Measurements from ENCODE around the gene SEMA3D. TPM values are rescaled to one million over a fixed set of nuclear protein-coding genes. Genes with fewer than 3 reads are reported as not detected.

The SEMA3D gene
- total RNA-seq, 1 donor from 2014 or later: 0.35 TPM

- no peak overlapping the region for H3K4me3 ChIP-seq (ENCODE audit: low read depth, low read length)
- DNase-seq (ENCODE audit: low read depth): no peak
- TF ChIP-seq, protein P1, sequence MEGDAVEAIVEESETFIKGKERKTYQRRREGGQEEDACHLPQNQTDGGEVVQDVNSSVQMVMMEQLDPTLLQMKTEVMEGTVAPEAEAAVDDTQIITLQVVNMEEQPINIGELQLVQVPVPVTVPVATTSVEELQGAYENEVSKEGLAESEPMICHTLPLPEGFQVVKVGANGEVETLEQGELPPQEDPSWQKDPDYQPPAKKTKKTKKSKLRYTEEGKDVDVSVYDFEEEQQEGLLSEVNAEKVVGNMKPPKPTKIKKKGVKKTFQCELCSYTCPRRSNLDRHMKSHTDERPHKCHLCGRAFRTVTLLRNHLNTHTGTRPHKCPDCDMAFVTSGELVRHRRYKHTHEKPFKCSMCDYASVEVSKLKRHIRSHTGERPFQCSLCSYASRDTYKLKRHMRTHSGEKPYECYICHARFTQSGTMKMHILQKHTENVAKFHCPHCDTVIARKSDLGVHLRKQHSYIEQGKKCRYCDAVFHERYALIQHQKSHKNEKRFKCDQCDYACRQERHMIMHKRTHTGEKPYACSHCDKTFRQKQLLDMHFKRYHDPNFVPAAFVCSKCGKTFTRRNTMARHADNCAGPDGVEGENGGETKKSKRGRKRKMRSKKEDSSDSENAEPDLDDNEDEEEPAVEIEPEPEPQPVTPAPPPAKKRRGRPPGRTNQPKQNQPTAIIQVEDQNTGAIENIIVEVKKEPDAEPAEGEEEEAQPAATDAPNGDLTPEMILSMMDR (conservative IDR thresholded peaks at IDR 0.05; ENCODE audit: low read depth, low read length): no peak
Observed at GRCh38 chr7:85135977-85136376, 50.9 kb downstream of the SEMA3D start.

- no peak for DNase-seq (ENCODE audit: low read depth)
- TF ChIP-seq, protein P1 (conservative IDR thresholded peaks at IDR 0.05; ENCODE audit: low read depth, low read length): no peak
- no peak overlapping the region for H3K4me3 ChIP-seq (ENCODE audit: low read depth, low read length)
Observed at GRCh38 chr7:85133560-85133959, 53.3 kb downstream of the SEMA3D start.

DNA sequence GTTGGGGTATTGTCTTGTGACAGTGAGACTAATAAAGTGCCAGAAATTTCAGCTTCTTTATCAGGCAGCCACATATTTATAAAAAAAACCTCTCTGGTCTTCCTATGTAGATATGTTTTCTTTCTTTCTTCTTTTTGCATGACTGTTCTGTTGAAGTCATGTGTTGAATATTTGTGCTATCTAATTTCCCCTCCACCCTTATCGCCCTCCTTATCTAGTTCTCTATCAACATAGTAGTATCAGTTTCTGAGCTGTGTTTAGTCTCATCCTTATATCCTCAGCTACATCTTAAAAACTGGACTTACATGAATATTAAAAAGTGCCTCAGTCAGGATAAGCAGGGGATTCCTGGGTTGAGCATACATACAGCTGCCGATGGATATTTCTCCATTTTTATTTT is 53.9 kb downstream of the SEMA3D start:
- TF ChIP-seq, protein P1 (conservative IDR thresholded peaks at IDR 0.05; ENCODE audit: low read depth, low read length): no peak
- DNase-seq (ENCODE audit: low read depth): no peak
- H3K4me3 ChIP-seq (ENCODE audit: low read depth, low read length): no peak overlapping the region

DNA sequence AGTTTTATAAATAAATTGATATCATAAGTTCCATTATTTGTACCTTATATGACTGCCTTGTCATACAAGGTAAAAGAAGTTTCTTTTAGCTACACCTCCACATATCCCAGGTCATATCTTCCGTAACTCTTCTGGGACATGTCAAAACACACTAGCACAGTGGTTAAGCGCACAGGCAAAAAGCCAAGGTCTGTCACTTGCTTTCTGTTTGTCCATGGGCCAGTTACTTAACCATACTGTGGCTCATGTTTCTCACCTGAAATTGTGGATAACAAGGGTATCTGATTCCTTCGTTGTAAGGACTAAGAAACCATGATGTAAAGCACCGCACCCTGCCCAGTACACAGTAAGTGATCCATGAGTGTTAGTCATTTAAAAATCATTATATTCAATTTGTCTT is 56.2 kb downstream of the SEMA3D start:
- no peak overlapping the region for H3K4me3 ChIP-seq (ENCODE audit: low read depth, low read length)
- TF ChIP-seq, protein P1 (conservative IDR thresholded peaks at IDR 0.05; ENCODE audit: low read depth, low read length): no peak
- no peak for DNase-seq (ENCODE audit: low read depth)

GRCh38 chr7:85126383-85126782 is 60.5 kb downstream of the SEMA3D start:
- TF ChIP-seq, protein P1 (conservative IDR thresholded peaks at IDR 0.05; ENCODE audit: low read depth, low read length): no peak

DNA sequence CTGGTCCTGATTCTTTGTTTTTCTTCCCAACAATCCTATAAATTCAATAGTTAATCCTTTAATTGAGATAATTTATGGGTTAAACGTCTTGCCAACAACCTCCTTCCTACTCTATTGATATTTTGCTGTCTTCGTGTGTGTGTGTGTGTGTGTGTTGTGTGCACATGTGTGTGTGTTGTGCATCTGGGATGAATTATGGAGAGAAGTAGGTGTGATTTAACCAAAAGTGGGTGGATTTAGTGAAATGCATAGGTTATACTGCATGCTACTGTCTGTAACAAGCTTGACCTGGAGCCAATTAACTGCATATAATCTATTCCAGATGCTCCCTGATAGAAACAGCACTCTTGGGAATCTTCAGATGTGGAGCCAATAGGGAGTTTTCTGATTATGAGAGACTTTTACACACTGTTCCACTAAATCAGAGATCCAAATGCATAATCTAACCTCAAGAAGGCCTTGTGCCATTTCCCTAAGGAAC is 61.2 kb downstream of the SEMA3D start:
- DNase-seq (ENCODE audit: low read depth): no peak
- H3K4me3 ChIP-seq (ENCODE audit: low read depth, low read length): no peak overlapping the region
- TF ChIP-seq, protein P1 (conservative IDR thresholded peaks at IDR 0.05; ENCODE audit: low read depth, low read length): no peak

More at GRCh38 chr7:85126383-85126782, 60.5 kb downstream of the SEMA3D start:
- H3K4me3 ChIP-seq (ENCODE audit: low read depth, low read length): no peak overlapping the region
- DNase-seq (ENCODE audit: low read depth): no peak

DNA sequence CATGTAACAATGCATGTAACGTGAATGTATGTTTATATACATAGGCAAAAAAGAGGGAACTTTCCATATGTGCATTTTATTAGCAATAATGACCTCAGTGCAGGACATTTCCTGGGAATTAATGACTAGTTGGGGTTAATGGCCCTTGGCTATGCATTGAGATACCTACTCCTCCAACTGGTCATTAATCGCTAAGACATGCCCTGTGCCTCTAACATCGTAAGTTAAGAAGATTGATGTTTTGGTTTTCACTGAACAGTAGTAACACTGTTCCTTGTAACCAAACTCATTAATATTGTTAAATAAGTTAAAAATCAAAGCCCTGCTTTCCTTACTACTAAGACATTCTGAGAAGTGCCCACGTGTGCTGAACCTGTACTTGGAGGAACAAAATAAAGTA is 61.7 kb downstream of the SEMA3D start:
- no peak for DNase-seq (ENCODE audit: low read depth)
- H3K4me3 ChIP-seq (ENCODE audit: low read depth, low read length): no peak overlapping the region
- TF ChIP-seq, protein P1 (conservative IDR thresholded peaks at IDR 0.05; ENCODE audit: low read depth, low read length): no peak

All from epithelial cell of proximal tubule (primary cell).